ENCODE results near the gene KIF2A.

DNA sequence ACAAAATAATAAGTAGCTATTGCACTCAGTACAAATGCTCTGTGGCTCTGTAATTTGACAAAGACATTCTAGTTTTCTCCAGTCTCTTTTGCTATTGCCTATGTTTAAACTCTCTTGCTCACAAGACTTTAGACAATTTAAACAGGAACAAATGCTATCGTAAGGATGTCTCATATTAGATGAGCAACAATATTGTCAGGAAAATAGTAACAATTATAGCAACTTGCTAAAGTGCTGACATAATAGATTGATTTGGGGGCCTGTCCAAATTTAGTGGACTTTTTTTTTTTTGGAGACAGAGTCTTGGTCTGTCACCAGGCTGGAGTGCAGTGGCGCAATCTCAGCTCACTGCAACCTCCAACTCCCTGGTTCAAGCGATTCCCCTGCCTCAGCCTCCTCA lies 11.8 kb downstream of the KIF2A start:
- no peak for TF ChIP-seq GABPA (IDR thresholded peaks at IDR 0.05; ENCODE audit: low read depth, low read length)
- TF ChIP-seq GABPA (CRISPR knock-in tag; IDR thresholded peaks at IDR 0.05; ENCODE audit: low read depth), result no peak
- TF ChIP-seq CHD2 (IDR thresholded peaks at IDR 0.05; ENCODE audit: low read depth, low read length), result no peak
- TF ChIP-seq NR2C2 (CRISPR knock-in tag; IDR thresholded peaks at IDR 0.05; ENCODE audit: borderline replicate concordance), result no peak
- TF ChIP-seq, protein P1, sequence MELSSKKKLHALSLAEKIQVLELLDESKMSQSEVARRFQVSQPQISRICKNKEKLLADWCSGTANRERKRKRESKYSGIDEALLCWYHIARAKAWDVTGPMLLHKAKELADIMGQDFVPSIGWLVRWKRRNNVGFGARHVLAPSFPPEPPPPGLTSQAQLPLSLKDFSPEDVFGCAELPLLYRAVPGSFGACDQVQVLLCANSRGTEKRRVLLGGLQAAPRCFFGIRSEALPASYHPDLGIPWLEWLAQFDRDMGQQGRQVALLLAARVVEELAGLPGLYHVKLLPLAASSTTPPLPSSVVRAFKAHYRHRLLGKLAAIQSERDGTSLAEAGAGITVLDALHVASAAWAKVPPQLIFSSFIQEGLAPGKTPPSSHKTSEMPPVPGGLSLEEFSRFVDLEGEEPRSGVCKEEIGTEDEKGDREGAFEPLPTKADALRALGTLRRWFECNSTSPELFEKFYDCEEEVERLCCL (CRISPR knock-in tag; IDR thresholded peaks at IDR 0.05; ENCODE audit: borderline replicate concordance), result no peak
- TF ChIP-seq, protein P2, sequence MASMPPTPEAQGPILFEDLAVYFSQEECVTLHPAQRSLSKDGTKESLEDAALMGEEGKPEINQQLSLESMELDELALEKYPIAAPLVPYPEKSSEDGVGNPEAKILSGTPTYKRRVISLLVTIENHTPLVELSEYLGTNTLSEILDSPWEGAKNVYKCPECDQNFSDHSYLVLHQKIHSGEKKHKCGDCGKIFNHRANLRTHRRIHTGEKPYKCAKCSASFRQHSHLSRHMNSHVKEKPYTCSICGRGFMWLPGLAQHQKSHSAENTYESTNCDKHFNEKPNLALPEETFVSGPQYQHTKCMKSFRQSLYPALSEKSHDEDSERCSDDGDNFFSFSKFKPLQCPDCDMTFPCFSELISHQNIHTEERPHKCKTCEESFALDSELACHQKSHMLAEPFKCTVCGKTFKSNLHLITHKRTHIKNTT (CRISPR knock-in tag; IDR thresholded peaks at IDR 0.05), result no peak
- no peak for TF ChIP-seq MXI1 (IDR thresholded peaks at IDR 0.05; ENCODE audit: borderline replicate concordance, low read depth, low read length)
